Measurements from ENCODE around the gene ZBTB1.
"Not testable (repeated sequence)": the region's sequence is repeated elsewhere in the genome, so short reads cannot be mapped to it uniquely, and the experiment has no call there.

The ZBTB1 gene

DNA sequence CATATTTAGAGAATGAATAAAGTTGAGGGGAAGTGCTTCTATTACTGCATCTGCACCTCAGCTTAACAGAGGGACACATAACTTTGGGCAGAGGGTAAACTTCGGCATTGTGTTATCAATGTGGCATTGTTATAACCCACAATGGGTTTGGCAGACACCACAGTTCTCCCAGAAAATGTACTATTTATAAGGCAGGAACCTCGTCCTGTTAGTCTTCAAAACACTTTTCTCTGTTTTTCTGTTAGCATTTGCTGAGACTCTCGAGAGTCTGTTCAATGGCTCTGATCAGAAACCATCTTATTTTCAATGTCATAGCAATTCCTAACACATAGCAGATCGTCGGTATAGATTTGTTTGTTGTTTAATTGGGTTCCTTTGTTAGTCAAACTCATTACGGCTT, 59.1 kb downstream of the ZBTB1 start:
- Histone ChIP-seq H3K27ac (ENCODE audit: low read depth, low read length) (no peak overlapping the region), H3K9me3 (ENCODE audit: insufficient read depth, low read length) (no peaks in the 10 kb centered on the region), H3K4me2 (ENCODE audit: low read depth, low read length, poor library complexity, severe bottlenecking) (no peak overlapping the region), H4K20me1 (ENCODE audit: low read depth, low read length) (no peaks in the 10 kb centered on the region), H3K79me2 (ENCODE audit: insufficient read depth, low read length) (no peaks in the 10 kb centered on the region), H3K36me3 (ENCODE audit: low read length) (no peaks in the 10 kb centered on the region), H3K9ac (ENCODE audit: low read length) (no peak overlapping the region), H3K4me3 (ENCODE audit: insufficient read depth, low read length, poor library complexity, severe bottlenecking) (no peak overlapping the region), H3F3A (ENCODE audit: insufficient read depth) (no peaks in the 10 kb centered on the region), H2AFZ (ENCODE audit: low read depth, low read length, severe bottlenecking) (no peak overlapping the region), H3K27me3 (ENCODE audit: low read length) (no peaks in the 10 kb centered on the region), H3K9me2 (replicated peaks; ENCODE audit: insufficient read depth, low read length) (no peaks in the 10 kb centered on the region)
- TF ChIP-seq EZH2phosphoT487 (conservative IDR thresholded peaks at IDR 0.05; ENCODE audit: low read length): no peak
- TF ChIP-seq, protein P1, sequence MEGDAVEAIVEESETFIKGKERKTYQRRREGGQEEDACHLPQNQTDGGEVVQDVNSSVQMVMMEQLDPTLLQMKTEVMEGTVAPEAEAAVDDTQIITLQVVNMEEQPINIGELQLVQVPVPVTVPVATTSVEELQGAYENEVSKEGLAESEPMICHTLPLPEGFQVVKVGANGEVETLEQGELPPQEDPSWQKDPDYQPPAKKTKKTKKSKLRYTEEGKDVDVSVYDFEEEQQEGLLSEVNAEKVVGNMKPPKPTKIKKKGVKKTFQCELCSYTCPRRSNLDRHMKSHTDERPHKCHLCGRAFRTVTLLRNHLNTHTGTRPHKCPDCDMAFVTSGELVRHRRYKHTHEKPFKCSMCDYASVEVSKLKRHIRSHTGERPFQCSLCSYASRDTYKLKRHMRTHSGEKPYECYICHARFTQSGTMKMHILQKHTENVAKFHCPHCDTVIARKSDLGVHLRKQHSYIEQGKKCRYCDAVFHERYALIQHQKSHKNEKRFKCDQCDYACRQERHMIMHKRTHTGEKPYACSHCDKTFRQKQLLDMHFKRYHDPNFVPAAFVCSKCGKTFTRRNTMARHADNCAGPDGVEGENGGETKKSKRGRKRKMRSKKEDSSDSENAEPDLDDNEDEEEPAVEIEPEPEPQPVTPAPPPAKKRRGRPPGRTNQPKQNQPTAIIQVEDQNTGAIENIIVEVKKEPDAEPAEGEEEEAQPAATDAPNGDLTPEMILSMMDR (IDR thresholded peaks at IDR 0.05; ENCODE audit: insufficient read depth, low read length, poor library complexity, severe bottlenecking): no peak

DNA sequence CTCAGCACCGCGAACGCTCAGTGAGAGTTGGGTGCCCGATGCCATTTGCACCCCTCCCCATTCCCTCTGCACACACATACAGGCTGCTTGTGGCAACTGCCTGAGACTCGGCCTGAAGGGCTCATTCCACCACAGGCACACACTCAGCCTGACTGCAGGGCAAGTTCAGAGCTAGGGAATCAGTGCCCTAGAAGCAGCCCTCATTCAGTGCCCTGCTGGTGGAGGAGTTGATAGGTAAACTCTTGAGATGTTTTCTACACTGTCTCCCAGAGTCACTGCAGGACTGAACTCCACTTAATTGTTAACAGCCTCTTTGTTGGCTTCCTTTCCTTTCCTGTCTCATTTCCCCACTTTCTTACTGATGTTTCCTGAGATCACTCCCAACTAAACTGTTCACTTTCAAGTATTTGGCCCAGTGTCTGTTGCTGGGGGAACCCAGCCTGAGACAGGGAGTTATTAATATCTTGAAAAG, 62.1 kb downstream of the ZBTB1 start:
- Histone ChIP-seq H3K9ac (ENCODE audit: low read length) (no peak overlapping the region), H2AFZ (ENCODE audit: low read depth, low read length, severe bottlenecking) (no peak overlapping the region)
- TF ChIP-seq, protein P1 (IDR thresholded peaks at IDR 0.05; ENCODE audit: insufficient read depth, low read length, poor library complexity, severe bottlenecking): no peak
- no peak for TF ChIP-seq EZH2phosphoT487 (conservative IDR thresholded peaks at IDR 0.05; ENCODE audit: low read length)

DNA sequence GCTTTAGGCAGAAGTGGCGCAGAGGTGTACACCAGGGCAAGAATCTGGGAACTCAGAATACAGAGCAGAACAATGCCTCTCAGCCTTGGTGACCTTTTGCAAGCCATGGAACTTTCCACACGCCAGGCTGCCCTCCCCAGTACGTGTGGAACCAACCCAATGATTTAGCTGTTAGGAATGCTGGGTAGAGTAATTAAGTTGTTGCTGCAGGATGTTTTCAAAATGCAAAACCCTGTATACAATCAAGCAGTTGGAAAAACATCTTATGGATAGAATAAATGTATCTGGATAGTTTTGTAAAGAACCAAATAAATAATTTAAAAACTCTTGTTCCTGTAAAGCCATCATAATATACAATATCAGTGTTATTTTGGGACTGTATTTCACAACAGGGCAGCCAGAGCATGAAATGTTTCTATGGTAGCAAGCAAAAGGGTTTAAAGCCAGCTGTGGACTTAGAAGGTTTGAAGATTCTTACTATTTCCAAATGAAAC, 64.6 kb downstream of the ZBTB1 start:
- Histone ChIP-seq H3F3A (ENCODE audit: insufficient read depth) (no peaks in the 10 kb centered on the region), H3K27me3 (ENCODE audit: low read length) (no peaks in the 10 kb centered on the region), H4K20me1 (ENCODE audit: low read depth, low read length) (no peaks in the 10 kb centered on the region), H3K4me3 (ENCODE audit: insufficient read depth, low read length, poor library complexity, severe bottlenecking) (no peak overlapping the region), H3K9me2 (replicated peaks; ENCODE audit: insufficient read depth, low read length) (no peaks in the 10 kb centered on the region), H2AFZ (ENCODE audit: low read depth, low read length, severe bottlenecking) (no peak overlapping the region), H3K9ac (ENCODE audit: low read length) (no peak overlapping the region), H3K36me3 (ENCODE audit: low read length) (no peaks in the 10 kb centered on the region), H3K79me2 (ENCODE audit: insufficient read depth, low read length) (no peaks in the 10 kb centered on the region), H3K4me2 (ENCODE audit: low read depth, low read length, poor library complexity, severe bottlenecking) (no peak overlapping the region), H3K27ac (ENCODE audit: low read depth, low read length) (no peak overlapping the region), H3K9me3 (ENCODE audit: insufficient read depth, low read length) (no peaks in the 10 kb centered on the region)
- no peak for TF ChIP-seq EZH2phosphoT487 (conservative IDR thresholded peaks at IDR 0.05; ENCODE audit: low read length)
- TF ChIP-seq, protein P1 (IDR thresholded peaks at IDR 0.05; ENCODE audit: insufficient read depth, low read length, poor library complexity, severe bottlenecking): no peak

More for the DNA sequence above, 62.1 kb downstream of the ZBTB1 start:
- Histone ChIP-seq H3F3A (ENCODE audit: insufficient read depth) (no peaks in the 10 kb centered on the region), H3K79me2 (ENCODE audit: insufficient read depth, low read length) (no peaks in the 10 kb centered on the region), H3K9me2 (replicated peaks; ENCODE audit: insufficient read depth, low read length) (no peaks in the 10 kb centered on the region), H3K4me2 (ENCODE audit: low read depth, low read length, poor library complexity, severe bottlenecking) (no peak overlapping the region), H3K9me3 (ENCODE audit: insufficient read depth, low read length) (no peaks in the 10 kb centered on the region), H3K36me3 (ENCODE audit: low read length) (no peaks in the 10 kb centered on the region), H4K20me1 (ENCODE audit: low read depth, low read length) (no peaks in the 10 kb centered on the region), H3K4me3 (ENCODE audit: insufficient read depth, low read length, poor library complexity, severe bottlenecking) (no peak overlapping the region), H3K27me3 (ENCODE audit: low read length) (no peaks in the 10 kb centered on the region), H3K27ac (ENCODE audit: low read depth, low read length) (no peak overlapping the region)

DNA sequence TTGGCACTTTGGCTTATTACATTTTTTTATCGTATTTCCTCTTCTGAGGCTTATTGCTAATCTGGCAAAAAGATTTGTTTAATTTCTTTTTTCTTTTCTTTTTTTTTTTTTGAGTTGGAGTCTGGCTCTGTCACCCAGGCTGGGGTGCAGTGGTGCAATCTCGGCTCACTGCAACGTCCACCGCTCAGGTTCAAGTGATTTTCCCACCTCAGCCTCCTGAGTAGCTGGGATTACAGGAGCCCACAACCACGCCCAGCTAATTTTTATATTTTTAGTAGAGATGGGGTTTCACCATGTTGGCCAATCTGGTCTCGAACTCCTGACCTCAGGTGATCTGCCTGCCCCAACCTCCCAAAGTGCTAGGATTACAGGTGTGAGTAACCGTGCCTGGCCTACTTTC, 65.1 kb downstream of the ZBTB1 start:
- not testable (repeated sequence) for H3K9me2 ChIP-seq (replicated peaks; ENCODE audit: insufficient read depth, low read length); H3K4me2 ChIP-seq (ENCODE audit: low read depth, low read length, poor library complexity, severe bottlenecking); H2AFZ ChIP-seq (ENCODE audit: low read depth, low read length, severe bottlenecking); H3K27ac ChIP-seq (ENCODE audit: low read depth, low read length); H3K36me3 ChIP-seq (ENCODE audit: low read length); H3K4me3 ChIP-seq (ENCODE audit: insufficient read depth, low read length, poor library complexity, severe bottlenecking); H3K27me3 ChIP-seq (ENCODE audit: low read length); H3K79me2 ChIP-seq (ENCODE audit: insufficient read depth, low read length); H3F3A ChIP-seq (ENCODE audit: insufficient read depth); H4K20me1 ChIP-seq (ENCODE audit: low read depth, low read length); H3K9me3 ChIP-seq (ENCODE audit: insufficient read depth, low read length); H3K9ac ChIP-seq (ENCODE audit: low read length)
